UCSD-AML1 (cell line): ENCODE results near the gene TRIM63.
"Not testable (repeated sequence)": the region's sequence is repeated elsewhere in the genome, so short reads cannot be mapped to it uniquely, and the experiment has no call there.

Experiments used
- DNase-seq: peaks from one replicate; lab custom pipeline; 2025; ENCODE audit not compliant: unreplicated experiment; lab: John Stamatoyannopoulos, UW

TRIM63 gene

DNA sequence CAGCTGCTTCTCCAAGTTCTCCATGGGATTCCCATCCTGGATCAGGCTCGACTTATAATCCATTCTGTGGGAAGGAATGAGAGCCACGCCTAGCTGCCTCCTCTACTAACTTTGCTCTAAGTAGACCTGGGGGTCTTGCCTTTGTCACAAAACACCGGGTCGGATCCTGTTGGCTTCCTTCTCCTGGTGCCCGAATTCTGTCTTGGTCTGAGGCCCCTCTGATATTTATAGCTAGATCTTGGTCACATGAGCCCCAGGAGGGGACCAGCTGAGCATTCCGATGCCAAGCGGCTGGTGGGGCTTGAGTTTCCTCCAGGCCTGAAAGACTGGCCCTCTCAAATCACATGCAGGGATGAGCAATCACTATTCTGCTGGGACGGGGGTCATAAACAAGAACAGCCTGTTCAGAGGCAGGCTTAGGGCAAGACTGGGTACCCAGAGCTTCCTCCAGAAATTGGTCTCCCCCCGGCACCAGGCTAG is at the start of gene TRIM63:
TRIM63 (minus strand) TSS at position 199 of the 480 bp plus-strand sequence; CDS start at position 63, 136 bp downstream.
- DNase-seq = no peak

DNA sequence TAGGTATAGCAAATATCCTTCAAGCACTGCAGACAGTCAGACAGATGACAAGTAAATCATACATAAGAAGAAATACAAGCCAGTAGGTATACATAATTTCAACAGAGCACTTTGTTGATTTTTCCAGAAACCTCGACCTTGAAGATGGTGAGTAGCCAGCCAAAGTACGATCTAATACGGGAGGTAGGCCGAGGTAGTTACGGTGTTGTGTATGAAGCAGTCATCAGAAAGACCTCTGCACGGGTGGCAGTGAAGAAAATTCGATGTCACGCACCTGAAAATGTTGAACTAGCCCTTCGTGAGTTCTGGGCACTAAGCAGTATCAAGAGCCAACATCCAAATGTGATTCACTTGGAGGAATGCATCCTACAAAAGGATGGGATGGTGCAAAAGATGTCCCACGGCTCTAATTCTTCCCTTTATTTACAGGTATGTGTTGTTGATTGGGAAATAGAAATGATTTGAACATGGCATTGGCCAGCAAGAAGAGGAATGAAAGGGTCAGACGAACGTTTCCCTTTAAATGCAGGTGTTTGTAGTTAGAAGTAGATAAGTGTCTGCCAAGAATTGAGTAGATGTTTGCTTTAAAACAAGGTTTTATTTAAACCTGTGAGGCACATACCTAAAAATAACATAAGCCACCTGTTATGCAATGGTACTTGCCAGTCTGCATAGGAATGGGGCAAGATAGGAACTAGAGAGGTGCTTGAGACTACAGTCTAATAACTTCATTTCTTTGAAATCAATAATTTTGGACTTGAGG is 46.9 kb upstream of the TRIM63 start:
- DNase-seq = no peak

DNA sequence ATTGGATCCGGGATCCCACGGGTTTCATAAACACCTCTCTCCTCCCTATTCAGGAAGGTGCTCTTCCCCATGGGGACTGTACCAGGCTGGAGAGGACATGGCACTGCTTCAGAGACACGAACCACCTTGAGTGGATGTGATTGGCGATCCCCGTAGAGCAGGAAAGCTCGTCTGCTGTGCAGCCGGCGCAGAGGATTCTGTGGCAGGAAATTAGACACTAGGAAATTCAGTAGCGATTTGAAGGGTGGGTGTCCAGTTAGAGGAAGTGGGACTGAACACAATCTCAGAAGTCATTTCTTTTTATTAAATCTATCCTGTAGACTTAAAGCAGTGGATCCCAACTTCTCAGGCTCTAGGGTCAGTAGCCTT is 45.0 kb upstream of the TRIM63 start:
- DNase-seq = peak; percentile 55

DNA sequence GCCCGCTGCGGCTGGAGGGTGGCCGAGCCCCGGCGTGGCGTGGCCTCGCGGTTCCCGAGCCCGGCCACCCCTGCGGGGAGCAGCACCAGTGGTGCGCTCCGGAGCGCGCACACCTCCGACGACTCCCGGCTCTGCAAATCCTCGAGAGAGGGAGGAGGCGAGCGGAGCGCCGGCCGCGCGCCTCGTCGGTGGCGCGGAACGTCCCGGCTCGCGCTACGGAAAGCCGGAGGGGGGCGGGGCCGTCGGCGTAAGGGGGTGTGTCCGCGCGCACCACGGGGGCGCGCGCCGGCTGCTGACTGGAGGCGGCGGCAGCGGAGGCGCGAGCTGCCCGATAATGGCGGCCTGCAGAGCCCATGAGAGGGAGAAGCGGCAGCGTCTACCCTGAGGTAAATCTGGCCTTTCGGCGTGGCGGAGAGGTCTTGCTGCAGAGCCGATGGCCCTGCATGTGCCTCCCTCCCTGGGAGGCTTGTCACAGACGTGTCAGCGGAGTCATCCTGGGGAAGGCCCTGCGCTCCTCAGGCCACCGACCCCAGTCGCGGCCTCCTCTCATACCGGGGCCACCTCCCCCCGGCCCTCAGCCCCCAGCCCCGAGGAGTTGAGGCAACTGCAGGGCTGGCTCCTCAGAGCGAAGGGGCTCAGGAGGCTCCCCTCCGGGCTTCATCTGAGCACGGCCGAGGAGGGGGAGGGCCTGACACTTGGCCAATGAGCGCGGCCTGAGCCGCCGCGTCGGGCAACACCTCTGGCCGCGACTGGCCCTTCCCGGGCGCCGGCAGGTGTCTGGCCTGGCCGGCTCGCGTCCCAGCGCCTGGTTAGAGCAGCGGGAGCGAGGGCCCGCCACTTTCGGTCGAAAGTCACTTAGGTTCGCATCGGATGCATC is 44.3 kb upstream of the TRIM63 start, which contains the start of gene PDIK1L:
PDIK1L (plus strand) TSS at position 295 of the 877 bp plus-strand sequence. CDS start 2,485 bp downstream, outside the sequence.
- peak; percentile 96 for DNase-seq

DNA sequence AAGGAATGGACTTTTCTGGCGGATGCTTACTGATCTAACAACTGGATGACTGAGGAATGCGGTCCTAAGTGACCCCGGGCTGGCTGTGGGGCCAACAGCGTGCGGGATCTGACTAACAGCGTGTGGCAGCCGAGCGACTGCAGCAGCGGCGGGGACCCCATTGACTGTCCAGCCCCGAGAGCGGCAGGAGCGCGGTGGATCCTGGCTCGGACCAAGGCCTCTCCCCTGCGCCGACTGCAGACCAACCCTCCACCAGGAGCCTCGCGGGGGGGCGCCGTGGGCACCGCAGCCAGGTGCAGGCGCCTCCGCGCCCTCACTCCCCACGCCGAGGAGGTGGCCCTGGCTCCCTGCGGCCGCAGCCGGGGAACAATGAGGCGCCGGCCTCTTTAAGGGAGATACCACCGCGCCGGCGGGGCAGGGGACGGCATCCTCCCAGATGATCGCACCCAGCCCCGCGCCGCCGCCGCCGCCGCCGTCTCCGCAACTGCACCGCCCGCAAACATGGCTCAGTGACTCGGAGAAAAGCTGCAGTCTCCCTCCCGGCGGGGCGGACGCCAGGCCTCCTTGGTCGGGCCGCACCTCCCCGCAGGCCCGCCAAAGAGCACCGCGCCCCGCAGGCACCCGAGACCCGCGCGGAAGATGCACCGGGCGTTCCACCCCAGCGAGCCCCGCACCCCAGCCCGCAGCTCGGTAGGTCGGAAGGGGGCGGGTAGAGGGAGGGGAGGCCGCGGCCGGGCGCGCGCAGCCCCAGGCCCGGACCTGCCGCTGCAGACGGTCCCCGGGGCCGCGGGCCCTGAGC is 43.5 kb upstream of the TRIM63 start:
- DNase-seq = peak; percentile 76

DNA sequence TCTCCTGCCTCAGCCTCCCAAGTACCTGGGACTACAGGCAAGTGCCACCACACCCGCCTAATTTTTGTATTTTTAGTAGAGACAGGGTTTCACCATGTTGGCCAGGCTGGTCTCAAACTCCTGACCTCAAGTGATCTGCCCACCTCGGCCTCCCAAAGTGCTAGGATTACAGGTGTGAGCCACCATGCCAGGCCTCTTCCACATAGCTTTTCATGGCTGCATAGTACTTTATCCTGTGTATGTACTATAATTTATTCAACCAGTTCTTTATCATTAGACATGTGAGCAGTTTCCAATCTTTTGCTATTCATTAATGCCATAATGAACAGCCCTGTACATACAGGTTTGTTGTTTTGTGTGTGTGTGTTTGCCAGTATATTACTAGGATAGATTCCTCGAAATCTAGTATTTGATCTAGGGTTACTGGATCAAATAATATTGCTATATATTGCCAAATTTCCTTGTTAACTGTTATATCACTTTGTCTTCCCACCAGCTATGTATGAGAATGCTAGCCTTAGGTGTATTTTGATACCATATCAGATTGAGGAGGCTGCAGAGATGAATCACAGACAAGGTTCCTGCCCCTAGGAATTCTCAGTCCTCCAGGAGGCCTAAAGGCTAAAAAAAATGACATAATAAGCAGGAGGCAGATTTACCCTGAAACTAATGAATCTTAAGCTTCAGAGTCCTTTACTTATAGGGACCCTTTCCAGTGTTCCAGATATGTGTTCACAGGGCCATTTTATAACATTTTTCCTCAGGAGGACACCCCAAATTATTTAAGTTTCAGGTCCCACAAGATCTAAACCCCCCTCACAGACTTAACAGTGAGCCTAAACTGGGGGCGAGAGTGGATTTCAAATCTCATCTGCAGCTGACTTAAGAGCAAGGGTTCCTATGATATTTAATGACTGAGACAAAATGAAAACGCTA is 42.1 kb upstream of the TRIM63 start:
- no peak for DNase-seq

DNA sequence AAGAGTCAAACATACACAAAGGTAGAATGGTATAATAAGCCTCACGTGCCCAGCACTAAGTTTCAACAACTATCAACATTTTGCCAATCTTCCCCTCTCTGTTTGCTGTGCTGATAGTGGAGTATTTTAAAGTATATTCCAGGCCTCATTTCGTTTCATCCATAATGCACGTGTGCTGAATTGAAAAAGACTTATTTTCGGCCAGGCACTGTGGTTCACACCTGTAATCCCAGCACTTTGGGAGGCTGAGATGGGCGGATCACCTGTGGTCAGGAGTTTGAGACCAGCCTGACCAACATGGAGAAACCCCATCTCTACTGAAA is 37.8 kb upstream of the TRIM63 start:
- not testable (repeated sequence) for DNase-seq

DNA sequence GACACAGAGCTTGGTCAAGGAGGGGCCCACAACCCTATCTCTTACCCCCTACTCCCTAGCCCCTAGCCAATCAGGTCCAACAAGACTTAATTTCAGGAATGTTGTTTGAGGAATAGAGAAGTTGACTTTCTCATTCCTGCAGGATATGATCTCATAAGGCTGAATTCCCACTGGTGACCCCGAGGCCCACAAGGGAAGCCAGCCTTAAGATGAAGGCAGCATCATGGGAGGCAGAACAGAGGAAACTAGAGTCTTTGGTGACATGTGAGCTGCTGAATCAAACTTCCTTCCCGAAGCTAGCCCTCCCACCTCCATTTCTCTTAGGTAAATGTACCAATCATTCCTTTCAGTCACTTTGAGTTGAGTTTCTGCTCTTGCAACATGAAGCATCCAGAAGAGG is 35.1 kb upstream of the TRIM63 start:
- no peak for DNase-seq

DNA sequence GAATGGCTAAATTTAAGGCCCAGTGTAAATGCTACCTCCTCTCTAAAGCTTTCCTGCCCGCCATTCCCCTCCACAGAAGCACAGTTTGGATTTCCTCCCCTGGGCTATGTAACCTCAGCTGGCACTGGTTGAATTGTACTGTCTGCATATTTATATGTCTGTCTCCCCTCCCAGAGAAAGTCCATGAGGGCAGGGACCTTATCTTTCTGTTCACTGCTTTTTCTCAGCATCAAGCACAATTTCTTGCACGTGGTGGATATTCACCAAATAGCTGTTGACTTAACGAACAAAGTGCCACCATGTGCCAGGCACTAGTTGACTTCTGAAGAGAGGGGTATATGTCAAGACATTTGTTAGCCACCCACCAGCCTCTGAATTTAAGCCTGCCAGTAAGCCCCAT is 34.7 kb upstream of the TRIM63 start:
- no peak for DNase-seq

DNA sequence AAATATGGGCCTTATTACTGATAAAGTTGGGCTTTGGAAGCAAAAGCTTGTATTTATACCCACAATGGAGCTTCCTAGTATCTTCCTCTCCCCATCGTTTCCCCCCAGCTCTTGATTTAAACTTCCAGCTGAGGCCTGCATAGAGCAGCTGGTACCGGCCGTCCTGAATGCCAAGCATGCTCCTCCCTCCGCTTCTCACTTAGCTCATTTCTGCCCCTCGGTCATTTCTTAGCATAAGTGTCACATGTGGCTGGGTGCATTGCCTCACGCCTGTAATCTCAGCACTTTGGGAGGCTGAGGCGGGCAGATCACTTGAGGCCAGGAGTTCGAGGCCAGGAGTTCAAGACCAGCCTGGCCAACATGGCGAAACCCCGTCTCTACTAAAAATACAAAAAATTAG is 32.8 kb upstream of the TRIM63 start:
- DNase-seq = not testable (repeated sequence)

DNA sequence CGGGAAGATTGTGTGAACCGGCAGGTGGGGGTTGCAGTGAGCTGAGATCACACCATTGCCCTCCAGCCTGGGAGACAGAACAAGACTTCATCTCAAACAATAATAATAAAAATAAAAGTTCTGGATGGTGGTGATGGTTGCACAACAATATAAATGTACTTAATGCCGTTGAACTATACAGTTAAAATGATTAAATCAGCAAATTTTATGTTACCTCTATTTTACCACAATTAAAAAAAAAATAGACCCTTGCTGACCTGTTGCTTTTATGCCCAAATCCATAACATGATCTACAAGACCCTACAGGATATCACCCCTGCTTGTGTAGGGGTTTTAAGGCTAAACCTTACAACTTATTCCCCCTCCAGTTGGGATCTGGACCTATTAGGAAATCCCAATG is 32.4 kb upstream of the TRIM63 start:
- no peak for DNase-seq

DNA sequence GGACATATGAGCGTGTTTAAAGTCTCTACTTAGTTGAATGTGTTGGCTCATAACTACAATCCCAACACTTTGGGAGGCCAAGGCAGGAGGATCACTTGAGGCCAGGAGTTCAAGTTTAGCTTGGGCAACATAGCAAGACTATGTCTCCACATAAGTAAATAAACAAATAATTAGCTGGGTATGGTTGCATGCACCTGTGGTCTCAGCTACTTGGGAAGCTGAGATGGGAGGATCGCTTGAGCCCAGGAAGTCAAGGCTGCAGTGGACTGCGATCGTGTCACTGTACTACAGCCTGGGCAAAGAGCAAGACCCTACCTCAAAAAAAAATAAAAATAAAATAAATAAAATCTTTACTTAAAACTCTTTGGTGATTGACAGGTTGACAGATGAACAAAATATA is 31.2 kb upstream of the TRIM63 start:
- no peak for DNase-seq

DNA sequence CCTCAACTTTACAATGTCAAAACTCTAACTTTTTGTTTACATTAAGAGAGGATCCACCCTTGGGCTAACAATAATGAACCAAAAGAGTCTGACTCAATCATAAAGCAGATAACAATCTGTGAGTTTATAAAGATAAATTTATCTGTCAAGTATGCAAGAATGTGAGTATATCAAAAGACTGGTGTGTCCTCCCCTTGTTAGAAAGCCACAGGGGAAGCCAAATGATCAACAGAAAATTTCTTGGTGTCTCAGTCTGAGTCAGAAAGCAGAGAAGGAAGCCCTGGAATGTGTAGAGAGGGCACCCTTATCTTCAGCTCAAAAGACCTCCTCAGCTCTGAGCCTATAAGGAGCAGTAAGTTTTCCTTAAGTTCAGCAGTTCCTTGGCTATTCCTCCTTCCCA is 30.3 kb upstream of the TRIM63 start:
- DNase-seq = no peak

DNA sequence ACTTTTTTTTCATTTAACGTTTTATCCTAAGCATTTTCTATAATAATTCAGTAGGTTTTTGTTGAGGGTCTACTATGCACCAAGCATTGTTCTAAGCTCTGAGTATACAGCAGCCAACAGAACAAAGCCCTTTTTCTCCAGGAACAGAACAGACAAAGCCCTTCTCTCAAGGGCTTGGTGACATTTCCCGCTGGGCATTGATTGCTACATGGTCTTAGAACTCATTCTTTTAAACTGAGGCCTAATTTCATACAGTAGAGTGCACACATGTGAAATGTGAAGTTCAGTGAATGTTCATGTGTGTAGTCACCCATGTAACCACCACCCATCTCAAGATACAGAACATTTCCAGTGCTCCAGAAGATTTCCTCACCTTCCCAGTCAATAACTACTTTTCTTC is 29.0 kb upstream of the TRIM63 start:
- no peak for DNase-seq

DNA sequence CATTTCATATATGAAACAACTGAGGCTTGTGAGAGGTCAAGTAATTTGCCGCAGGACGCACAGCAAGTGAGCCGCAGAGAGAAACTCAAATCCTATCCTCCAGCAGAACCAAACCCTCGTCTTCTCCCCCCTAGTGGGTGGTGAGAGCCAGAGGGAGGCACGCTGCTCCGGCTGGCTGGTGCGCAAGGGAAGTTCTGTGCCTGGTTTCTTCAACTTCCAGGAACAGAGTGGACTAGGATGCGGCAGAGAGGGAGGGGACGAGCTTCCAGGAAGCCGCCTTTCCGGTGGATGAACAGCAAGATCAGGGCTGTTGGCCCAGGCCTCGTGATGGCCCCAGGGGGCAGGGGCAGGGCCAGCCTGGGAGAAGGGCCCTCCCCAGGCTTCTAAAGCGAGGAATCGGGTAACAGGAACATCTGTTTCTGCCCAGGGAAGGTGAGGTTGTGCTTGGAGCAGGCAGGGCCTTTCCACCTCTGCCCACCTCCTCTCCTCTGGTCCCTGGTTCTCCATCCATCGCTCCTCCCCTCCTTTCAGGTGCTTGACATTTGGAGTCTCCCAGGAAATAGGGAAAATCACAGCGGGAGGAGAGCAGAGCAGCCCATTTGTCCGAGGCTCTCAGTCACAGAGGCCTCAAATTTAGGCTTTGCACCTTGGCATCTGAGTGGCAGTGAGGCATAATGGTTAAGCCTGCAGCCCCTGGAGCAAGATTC is 27.4 kb upstream of the TRIM63 start:
- DNase-seq = peak; percentile 59

DNA sequence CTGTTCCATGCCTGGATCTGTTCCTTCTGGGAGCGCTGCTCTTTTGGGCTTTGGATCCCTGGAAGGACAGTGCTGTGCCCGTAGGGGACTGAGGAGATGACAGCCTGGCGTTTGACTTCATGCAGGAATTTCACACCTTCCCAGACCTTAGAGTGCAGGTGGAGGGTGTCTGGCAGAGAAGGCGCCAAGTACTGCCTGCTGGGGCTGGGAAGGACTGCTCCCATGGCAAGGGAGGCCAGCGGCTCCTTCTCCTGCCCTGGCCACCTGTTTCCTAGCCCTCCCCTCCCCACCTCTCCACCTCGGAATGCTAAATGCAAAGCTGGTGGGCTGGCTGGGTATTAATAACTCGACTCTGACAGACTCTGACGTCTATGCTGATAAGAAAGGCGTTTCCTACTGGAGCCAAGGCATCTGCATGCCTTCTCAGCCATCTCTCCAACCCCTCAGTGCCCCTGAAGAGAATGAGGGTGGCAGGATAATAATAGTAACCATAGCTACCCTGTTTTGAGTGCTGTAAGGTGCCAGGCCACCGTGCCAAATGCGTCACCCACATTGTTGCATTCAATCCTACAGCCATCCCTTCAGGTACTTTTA is 26.7 kb upstream of the TRIM63 start:
- DNase-seq = no peak

DNA sequence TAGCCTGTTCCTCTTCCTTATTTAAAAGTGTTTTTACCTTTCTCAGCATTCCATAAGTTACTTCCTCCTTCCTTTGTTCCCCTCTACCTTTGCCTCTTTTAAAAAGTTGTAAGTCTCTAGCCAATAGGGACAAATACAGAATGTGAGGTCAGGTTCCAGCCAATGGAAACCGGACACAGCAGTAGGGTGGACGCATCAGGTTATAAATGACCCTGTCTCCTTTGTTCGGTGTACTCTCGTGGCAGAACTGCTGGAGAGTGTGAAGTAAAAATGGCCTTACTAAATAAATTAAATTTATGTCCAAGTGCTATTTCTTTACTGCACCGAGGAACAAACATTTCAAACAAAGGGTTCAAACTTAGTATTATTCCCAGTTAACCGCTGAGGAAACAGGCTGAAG is 26.1 kb upstream of the TRIM63 start:
- not testable (repeated sequence) for DNase-seq

DNA sequence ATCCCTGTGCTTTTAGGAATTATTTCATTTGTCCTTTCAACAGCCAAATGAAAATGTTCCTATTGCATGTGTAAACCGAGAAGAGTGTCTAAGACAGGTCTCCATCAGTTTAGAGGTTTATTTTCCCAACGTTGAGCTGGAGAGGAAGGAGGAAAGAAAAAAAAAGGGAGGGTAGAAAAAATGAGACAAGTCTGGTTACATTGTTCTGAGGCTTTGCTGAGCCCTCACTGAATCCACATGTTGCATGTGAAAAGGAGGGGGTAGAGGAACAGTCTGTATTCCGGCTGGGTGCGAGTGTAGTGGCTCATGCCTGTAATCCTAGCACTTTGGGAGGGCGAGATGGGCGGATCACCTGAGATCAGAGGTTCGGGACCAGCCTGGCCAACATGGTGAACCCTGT is 25.0 kb upstream of the TRIM63 start:
- DNase-seq = no peak

DNA sequence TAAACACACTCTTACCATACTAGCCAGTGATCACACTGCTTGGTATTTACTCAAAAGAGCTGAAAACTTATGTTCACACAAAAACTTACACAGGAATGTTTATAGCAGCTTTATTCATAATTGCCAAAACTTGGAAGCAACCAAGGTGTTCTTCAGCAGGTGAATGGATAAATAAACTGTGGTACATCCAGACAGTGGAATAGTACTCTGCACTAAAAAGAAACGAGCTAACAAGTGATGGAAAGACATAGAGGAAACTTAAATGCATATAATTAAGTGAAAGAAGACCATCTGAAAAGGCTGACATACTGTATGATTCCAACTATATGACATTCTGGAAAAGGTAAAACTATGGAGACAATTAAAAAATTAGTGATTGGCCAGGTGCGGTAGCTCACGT is 23.5 kb upstream of the TRIM63 start:
- DNase-seq = no peak
